KBM-7 (cell line): Measurements from ENCODE around the gene PANK2.
"Not testable (repeated sequence)": the region's sequence is repeated elsewhere in the genome, so short reads cannot be mapped to it uniquely, and the experiment has no call there.

ENCODE experiments used
- DNase-seq: peaks from one replicate; pipeline ENCODE4 v3.0.0-alpha.2; 2015
- in situ Hi-C: fragments of 300-500 bp; cut with MboI; formaldehyde crosslinking; loops from 2 replicates; pipeline ENCODE4 v1.14.3; 2020; ENCODE audit warnings: low sequenced_read_pairs, low pct_unique_long_range_greater_than_20kb, mixed read lengths

PANK2 gene

DNA sequence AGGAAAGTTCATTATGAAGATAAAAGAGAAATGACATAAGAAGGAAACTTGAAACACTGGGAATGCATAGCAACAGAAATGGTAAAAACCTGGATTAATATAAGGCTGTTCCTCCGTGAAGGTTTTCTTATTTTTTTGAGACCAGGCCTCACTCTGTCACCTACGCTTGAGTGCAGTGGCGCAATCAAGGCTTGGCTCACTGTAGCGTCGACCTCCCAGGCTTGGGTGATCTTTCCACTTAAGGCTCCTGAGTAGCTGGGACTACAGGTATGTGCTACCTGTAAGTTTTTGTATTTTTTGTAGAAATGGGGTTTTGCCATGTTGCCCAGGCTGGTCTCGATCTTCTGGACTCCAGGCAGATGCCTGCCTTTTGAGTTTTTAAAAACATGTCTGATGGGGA, 51.7 kb downstream of the PANK2 start:
- no peak for DNase-seq
- in situ Hi-C loops, result no loop called here

DNA sequence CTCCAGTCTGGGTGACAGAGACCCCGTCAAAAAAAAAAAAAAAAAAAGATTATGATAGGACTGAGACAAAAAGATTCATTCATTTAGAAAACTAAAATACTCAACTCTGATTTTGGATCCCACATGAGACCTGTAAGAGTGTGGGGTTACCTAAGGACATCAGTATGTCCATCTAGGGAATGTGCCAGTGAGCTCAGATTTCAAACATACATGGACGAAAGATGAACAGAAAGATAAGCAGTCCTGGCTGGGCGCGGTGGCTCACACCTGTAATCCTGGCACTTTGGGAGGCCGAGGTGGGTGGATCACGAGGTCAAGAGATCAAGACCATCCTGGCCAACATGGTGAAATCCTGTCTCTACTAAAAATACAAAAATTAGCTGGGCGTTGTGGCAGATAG, 57.5 kb downstream of the PANK2 start:
- in situ Hi-C loops, DNase-seq: not testable (repeated sequence)

DNA sequence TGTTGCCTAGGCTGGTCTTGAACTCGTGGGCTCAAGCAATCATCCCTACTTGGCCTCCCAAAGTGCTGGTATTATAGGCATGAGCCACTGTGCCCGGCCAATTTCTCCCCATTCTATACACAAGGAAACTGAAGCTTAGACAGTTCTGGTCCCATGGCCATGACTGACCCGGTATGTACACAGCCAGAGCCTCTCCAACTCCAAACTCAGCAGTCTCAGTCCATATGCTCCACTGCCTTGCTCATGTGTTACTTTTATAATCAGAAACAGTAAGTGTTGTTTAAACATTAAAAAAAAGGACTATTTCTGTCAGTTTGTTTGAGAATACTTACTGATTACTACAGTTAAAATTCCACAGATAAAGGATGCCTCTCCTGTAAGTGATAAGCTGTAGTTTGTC, 75.5 kb downstream of the PANK2 start:
- in situ Hi-C loops, result no loop called here
- no peak for DNase-seq

DNA sequence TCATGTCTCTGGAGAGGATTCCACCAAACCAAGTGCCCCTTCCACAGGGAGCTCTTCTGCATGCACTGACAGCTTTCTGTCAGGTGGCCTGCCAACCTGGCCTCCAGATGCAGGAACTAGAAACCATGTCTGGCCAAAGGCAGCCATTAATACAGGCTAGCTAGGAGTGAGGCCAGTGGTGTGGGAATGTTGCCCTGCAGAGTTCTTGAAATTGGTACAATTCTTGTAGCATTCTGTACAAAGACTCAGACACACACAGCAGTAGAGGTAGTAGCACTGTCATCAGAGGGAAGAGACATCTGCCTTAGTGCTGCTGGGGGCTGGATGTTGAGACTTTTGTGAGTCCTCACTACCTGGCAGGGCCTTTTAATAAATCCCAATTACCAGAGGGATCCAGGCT, 77.4 kb downstream of the PANK2 start:
- in situ Hi-C loops, result no loop called here

DNA sequence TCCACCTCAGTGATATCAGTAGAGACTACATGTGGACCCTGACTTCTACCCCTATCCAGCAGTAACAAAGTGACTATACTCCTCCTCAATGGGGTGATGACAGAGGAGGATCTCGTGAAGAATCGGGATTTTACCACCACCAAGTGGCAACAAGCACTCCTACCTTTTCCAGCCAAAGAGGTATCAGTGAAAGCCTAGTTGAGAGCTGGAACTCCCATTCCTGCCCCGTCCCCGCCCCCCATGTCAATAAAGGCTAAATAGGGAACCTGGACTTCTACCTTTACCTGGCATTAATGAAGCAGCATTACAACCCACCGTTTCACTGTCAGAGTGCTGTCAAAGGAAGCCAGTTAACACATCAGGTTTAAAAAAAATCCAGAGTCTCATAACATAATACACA, 80.8 kb downstream of the PANK2 start:
- DNase-seq, result no peak
- in situ Hi-C loops, result no loop called here

More for the DNA sequence above, 77.4 kb downstream of the PANK2 start:
- DNase-seq, result no peak

DNA sequence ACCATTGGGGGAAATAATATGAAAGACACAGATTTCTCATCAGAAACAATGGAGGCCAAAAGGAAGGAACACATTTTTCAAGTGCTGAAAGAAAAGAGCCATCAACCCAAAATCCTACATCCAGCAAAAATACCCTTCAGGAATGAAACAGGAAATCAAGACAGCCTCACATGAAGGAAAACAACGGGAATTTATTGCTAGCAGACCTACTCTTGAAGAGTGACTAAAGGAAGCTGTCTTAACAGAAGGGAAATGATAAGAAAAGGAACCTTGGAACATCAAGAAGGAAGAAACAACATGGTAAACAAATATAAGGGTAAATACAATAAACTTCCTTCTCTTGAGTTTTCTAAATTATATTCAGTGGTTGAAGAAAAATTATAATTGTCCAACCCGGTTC, 82.0 kb downstream of the PANK2 start:
- in situ Hi-C loops, result no loop called here
- no peak for DNase-seq

DNA sequence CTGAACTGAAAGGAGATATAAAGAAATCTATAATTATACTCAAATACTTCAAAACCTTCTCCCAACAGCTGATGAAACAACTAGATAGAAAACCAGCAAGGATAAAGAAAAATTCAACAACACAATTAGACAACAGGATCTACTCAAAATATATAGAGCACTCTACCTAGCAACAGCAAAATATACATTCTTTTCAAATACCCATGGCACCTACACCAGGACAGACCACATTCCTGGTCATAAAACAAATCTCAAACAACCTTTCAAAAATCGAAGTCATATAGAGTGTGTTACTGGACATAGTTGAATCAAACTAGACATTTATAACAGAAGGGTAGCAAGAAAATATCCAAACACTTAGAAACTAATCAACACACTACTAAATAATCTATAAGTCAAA, 83.0 kb downstream of the PANK2 start:
- no peak for DNase-seq
- in situ Hi-C loops, result no loop called here

DNA sequence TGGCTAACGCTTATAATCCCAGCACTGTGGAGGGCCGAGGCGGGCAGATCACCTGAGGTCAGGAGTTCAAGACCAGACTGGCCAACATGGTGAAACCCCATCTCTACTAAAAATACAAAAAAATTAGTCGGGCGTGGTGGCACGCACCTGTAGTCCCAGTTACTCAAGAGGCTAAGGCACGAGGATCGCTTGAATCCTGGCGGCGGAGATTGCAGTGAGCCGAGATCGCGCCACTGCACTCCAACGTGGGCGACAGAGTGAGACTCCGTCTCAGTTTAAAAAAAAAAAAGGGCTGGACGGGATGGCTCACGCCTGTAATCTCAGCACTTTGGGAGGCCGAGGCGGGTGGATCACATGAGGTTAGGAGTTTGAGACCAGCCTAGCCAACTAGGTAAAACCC, 83.4 kb downstream of the PANK2 start:
- DNase-seq, in situ Hi-C loops: not testable (repeated sequence)

DNA sequence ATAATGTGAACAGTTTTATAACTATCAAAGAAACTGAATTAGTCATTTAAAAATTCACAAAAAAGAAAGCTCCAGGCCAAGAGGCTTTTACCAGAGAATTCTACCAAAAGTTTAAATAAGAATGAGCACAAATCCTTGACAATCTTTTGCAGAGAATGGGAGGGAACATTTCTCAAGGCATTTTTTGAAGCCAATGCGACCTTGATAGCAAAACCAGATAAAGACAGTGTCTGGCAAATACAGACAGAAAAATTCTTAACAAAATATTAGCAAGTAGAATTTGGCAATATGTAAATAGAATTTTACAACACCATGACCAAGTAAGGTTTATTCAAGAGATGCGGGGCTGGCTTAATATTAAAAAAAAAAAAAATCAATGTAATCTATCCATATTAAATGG, 84.5 kb downstream of the PANK2 start:
- in situ Hi-C loops, result no loop called here
- DNase-seq, result no peak

DNA sequence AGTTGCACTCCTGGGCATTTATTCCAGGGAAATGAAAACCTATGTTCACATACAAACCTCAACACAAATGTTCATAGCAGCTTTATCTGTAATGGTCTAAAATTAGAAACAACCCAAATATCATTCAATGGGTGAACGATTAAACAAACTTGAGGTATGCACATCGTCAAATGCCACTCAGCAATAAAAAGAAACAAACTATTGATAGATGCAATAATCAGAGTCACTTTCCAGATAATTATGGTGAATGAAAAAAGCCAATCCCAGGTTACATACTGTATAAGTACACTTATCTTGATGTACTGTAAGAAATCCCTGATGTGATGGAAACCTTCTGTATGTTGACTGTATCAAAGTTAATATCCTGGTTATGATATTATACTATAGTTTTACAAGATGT, 87.3 kb downstream of the PANK2 start:
- DNase-seq, result no peak
- in situ Hi-C loops, result no loop called here
